ENCODE measurements around the gene ATP6V1C2. TPM values are rescaled to one million over a fixed set of nuclear protein-coding genes. Genes with fewer than 3 reads are reported as not detected.

Gene ATP6V1C2
- polyA plus RNA-seq, 2 of the 4 experiments (the other 2 are of a cell fraction): 0.08 to 0.14 TPM

DNA sequence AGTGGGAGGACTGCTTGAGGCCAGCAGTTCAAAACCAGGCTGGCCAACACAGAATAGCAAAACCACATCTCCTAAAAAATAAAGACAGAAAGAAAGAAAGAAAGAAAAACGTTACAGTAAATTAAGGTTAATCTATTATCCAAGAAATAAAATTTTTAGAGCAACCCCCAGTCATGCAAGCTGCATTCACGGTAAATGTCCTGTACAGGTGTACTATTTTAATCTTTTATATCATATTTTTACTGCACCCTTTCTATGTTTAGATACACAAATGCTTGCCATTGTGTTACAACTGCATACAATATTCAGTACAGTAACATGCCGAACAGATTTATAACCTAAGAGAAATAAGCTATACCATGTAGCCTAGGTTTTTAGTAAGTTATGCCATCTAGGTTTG is 85.1 kb downstream of the ATP6V1C2 start:
- ATAC-seq: no peak
- no peaks in the 10 kb centered on the region for H3K9me3 ChIP-seq
- POLR2A ChIA-PET: no interaction called here
- no peak overlapping the region for H3K27ac ChIP-seq
- no peak overlapping the region for H3K4me2 ChIP-seq
- DNase-seq (ENCODE audit: low read depth in 1 of 2, low spot score in 1 of 2): no peak
- FAIRE-seq: no peak
- H3K4me3 ChIP-seq: no peak overlapping the region
- CTCF ChIA-PET: no interaction called here
- H3K4me1 ChIP-seq: peaks cover 20% of the 10 kb centered on the region
- WGBS (ENCODE audit: missing lambda C conversion rate): 84% methylated on average over 3 of the region's 3 CpGs
- TF ChIP-seq TP53 (CRISPR knock-in tag; IDR thresholded peaks at IDR 0.05) (no peak), USF2 (IDR thresholded peaks at IDR 0.05) (no peak), CBX2 (IDR thresholded peaks at IDR 0.05; ENCODE audit: borderline replicate concordance, low read depth) (no peak), FOSL2 (IDR thresholded peaks at IDR 0.05) (no peak), FOSL2 (CRISPR knock-in tag; IDR thresholded peaks at IDR 0.05) (no peak), HOXB13 (CRISPR knock-in tag; IDR thresholded peaks at IDR 0.05; ENCODE audit: low read depth) (no peak), ZFP36 (IDR thresholded peaks at IDR 0.05; ENCODE audit: borderline replicate concordance, partially characterized antibody) (no peak), SMC3 (IDR thresholded peaks at IDR 0.05) (no peak), POLR2A (IDR thresholded peaks at IDR 0.05; ENCODE audit: low read length) (no peak), ELK1 (IDR thresholded peaks at IDR 0.05; ENCODE audit: low read depth, low read length) (no peak), JUNB (IDR thresholded peaks at IDR 0.05) (no peak), BCL3 (IDR thresholded peaks at IDR 0.05) (no peak), FOXS1 (CRISPR knock-in tag; IDR thresholded peaks at IDR 0.05) (no peak), CHD4 (IDR thresholded peaks at IDR 0.05; ENCODE audit: borderline replicate concordance) (no peak), HOXB5 (CRISPR knock-in tag; IDR thresholded peaks at IDR 0.05) (no peak)
- TF ChIP-seq, protein P1, sequence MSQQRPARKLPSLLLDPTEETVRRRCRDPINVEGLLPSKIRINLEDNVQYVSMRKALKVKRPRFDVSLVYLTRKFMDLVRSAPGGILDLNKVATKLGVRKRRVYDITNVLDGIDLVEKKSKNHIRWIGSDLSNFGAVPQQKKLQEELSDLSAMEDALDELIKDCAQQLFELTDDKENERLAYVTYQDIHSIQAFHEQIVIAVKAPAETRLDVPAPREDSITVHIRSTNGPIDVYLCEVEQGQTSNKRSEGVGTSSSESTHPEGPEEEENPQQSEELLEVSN (IDR thresholded peaks at IDR 0.05; ENCODE audit: borderline replicate concordance, low read depth): no peak
- TF ChIP-seq, protein P2, sequence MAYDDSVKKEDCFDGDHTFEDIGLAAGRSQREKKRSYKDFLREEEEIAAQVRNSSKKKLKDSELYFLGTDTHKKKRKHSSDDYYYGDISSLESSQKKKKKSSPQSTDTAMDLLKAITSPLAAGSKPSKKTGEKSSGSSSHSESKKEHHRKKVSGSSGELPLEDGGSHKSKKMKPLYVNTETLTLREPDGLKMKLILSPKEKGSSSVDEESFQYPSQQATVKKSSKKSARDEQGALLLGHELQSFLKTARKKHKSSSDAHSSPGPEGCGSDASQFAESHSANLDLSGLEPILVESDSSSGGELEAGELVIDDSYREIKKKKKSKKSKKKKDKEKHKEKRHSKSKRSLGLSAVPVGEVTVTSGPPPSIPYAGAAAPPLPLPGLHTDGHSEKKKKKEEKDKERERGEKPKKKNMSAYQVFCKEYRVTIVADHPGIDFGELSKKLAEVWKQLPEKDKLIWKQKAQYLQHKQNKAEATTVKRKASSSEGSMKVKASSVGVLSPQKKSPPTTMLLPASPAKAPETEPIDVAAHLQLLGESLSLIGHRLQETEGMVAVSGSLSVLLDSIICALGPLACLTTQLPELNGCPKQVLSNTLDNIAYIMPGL (CRISPR knock-in tag; IDR thresholded peaks at IDR 0.05; ENCODE audit: borderline replicate concordance): no peak
- TF ChIP-seq, protein P3, sequence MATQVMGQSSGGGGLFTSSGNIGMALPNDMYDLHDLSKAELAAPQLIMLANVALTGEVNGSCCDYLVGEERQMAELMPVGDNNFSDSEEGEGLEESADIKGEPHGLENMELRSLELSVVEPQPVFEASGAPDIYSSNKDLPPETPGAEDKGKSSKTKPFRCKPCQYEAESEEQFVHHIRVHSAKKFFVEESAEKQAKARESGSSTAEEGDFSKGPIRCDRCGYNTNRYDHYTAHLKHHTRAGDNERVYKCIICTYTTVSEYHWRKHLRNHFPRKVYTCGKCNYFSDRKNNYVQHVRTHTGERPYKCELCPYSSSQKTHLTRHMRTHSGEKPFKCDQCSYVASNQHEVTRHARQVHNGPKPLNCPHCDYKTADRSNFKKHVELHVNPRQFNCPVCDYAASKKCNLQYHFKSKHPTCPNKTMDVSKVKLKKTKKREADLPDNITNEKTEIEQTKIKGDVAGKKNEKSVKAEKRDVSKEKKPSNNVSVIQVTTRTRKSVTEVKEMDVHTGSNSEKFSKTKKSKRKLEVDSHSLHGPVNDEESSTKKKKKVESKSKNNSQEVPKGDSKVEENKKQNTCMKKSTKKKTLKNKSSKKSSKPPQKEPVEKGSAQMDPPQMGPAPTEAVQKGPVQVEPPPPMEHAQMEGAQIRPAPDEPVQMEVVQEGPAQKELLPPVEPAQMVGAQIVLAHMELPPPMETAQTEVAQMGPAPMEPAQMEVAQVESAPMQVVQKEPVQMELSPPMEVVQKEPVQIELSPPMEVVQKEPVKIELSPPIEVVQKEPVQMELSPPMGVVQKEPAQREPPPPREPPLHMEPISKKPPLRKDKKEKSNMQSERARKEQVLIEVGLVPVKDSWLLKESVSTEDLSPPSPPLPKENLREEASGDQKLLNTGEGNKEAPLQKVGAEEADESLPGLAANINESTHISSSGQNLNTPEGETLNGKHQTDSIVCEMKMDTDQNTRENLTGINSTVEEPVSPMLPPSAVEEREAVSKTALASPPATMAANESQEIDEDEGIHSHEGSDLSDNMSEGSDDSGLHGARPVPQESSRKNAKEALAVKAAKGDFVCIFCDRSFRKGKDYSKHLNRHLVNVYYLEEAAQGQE (IDR thresholded peaks at IDR 0.05): no peak
